ENCODE results near the gene WFDC2.

DNA sequence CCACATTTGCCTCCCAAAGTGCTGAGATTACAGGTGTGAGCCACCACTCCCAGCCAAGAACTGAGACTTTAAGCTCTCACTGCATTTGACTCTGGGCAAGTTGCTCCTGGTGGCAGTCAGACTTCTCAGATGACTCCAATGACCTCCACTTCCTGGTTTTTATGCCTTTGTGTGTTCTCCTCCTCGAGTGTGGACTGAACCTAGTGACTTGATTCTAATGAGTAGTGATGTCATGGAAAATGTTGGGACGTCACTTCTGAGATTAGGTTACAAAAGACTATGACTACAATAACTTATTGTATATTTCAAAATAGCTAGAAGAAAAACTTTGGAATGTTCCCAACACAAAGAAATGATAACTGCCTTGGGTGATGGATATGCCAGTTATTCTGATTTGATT, 33.9 kb downstream of the WFDC2 start:
- TF ChIP-seq POLR2A (IDR thresholded peaks at IDR 0.05; ENCODE audit: low read depth, low read length) (no peak), POLR2AphosphoS5 (IDR thresholded peaks at IDR 0.05; ENCODE audit: low read depth, low read length) (no peak)

All from GM12892 (cell line).